GM19239 (cell line): Measurements from ENCODE around the gene NDUFB2.
"Not testable (repeated sequence)": the region's sequence is repeated elsewhere in the genome, so short reads cannot be mapped to it uniquely, and the experiment has no call there.

ENCODE experiments used
- DNase-seq: peaks from one replicate; pipeline ENCODE4 v3.0.0; 2011; ENCODE audit warnings: low spot score; ENCODE audit not compliant: insufficient read length
- FAIRE-seq: peaks from 2 replicates; lab custom pipeline; 2011; peaks lifted over from hg19 to GRCh38; lab: Jason Lieb, UNC

Gene NDUFB2

DNA sequence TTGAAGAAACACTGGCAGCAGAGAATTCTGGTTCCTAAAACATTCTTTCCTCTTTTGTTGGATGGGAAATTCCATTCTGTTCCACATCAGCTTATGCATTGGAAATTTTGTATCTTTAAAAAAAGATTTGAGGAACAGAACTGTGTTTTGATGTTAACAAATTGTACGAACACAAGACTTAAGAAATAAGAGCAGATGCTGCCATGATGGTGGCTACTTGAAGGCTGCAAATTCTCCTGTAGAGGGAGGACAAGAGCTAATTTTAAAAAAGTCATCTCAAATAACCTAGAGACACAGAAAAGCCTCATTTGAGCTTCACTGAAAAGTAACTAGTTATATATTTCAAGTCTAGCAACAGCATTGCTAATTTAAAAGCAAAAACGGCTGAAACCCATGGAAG is 29.8 kb downstream of the NDUFB2 start:
- no peak for FAIRE-seq
- DNase-seq = no peak

DNA sequence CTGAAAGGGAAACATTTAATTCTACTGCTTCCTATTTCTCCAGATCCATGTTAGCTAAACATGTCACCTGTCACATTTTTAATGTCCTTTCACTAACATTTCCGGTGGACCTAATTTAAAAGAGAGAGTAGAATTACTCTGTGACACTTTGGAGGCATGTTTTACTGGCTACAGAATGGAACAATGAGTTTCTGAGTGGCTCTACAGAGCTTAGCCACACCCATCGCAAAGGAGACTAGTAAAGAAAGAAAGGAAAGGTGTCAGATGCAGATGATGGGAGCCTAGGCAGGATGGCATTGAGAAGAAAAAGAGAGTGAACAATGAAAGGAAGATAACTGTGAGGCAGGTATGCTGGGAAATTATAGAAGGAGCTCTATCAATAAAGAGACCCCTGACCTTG is 35.9 kb downstream of the NDUFB2 start:
- FAIRE-seq = peak; percentile 42

GRCh38 chr7:140734096-140734495 is 37.6 kb downstream of the NDUFB2 start:
- DNase-seq (no peak), FAIRE-seq (no peak)

More for the DNA sequence above, 35.9 kb downstream of the NDUFB2 start:
- DNase-seq = no peak

DNA sequence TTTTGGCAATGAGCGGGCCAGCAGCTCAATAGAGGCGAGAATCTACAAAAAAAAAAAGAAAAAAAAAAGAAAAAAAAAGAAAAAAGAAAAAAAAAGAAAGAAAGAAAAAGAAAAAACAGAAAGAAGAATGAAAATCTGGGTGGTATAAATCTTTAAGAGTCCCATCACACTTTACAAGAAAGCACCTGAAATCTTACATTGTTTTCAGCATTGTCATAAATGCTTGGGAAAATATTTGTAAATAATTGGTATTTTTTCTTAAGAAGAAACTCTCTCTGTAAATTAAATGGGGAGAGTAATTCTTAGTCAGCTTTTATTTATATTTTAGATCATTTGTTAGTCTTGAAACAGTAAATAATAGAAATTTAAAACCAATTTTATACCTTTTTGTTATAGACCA is 38.2 kb downstream of the NDUFB2 start:
- no peak for DNase-seq
- no peak for FAIRE-seq

DNA sequence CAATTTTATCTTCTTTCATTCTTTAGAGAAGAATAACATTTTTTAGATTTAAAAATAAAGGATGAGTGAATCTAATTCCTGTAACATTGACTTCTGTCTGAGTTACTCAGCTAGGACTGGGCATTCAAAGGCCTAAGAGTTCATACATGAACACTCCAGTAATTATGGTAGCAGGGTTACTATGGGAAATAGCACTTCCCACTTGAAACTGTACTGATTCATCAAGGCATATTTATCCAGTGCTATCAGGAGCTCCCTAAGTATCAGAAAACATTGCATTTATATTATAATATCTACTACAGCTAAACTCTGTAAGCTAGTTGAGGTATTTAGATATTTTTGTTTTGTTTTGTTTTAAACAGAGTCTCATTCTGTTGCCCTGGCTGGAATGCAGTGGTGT is 41.8 kb downstream of the NDUFB2 start:
- no peak for DNase-seq
- no peak for FAIRE-seq

GRCh38 chr7:140743255-140743654 is 46.7 kb downstream of the NDUFB2 start:
- not testable (repeated sequence) for DNase-seq, FAIRE-seq

- FAIRE-seq = no peak
- no peak for DNase-seq
These were observed 47.5 kb downstream of the NDUFB2 start for GRCh38 chr7:140744005-140744404.

DNA sequence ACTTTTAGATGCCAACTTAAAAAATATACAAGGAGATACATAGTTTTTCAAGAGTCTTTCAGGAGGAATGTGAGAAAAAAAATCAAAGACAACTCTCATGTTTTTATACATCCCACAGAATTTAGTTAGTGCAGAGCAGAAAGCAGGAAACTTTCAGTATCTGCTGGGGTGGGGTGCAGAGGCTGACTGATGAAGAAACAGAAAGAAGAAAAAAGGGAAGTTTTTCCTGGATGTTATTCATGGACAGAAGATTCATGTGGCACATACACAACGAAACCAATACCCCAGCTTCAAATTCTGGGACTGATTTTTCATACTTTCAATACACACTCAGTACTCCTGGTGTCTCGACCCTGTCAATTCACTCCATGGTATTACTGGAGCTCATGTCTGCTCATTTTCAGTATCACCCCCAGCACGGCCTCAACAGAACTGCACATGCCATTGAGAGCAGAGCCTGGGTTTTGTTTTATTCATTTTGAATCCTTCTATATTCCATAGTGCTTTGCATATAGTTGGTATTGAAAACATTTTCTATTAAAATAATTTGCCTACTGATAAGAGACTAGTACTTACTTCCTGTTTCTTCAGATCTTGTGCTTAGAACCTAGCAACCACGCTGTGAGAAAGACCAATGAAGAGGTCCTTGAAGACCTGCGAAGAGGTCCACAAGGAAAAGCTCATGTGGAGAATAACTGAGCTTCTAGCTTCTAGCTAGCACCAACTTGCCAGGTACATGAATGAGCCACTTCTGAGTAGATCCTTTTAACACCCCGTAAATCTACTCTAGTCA is 49.0 kb downstream of the NDUFB2 start:
- DNase-seq (no peak), FAIRE-seq (peak; percentile 11)

DNA sequence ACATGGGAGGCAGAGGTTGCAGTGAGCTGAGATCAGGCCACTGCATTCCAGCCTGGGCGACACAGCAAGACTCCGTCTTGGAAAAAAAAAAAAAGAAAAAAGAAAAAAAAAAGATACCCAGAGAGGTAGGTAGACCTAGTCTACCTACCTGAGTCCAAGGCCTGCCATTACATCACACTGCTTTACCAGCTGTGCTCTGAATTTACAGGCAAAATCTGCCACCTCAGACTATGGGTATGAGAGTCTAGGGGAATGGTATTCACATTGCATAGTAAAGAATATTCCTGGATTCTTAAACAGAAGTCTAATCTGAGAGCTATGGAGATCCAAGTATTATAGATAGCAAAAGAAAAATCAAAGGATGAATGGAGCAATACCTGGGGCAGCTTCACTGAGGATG is 50.2 kb downstream of the NDUFB2 start:
- FAIRE-seq (no peak), DNase-seq (no peak)

GRCh38 chr7:140752533-140752932 is 56.0 kb downstream of the NDUFB2 start:
- no peak for FAIRE-seq
- no peak for DNase-seq

GRCh38 chr7:140754506-140754905 is 58.0 kb downstream of the NDUFB2 start:
- no peak for DNase-seq
- no peak for FAIRE-seq
